ENCODE measurements around the gene SSR1.
A peak's percentile ranks its signal among the peaks of the same experiment; 100 is the strongest.
"Not testable (repeated sequence)": the region's sequence is repeated elsewhere in the genome, so short reads cannot be mapped to it uniquely, and the experiment has no call there.

SSR1 gene

DNA sequence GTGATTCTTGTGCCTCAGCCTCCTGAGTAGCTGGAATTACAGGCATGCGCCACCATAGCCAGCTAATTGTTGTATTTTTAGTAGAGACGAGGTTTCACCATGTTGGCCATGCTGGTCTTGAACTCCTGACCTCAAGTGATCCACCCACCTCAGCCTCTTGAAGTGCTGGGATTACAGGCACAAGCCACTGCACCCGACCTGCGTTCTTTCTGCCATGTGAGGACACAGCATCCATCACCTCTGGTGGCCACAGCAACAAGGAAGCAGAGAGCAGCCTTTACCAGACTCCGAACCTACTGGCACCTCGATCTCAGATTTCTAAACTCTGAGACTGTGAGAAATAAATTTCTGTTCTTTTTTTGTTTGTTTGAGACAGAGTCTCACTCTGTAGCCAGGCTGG is 8.9 kb upstream of the SSR1 start:
- intact Hi-C loops (cut with DNase I); DNase-seq: not testable (repeated sequence)

GRCh38 chr6:7319406-7319805 is 6.4 kb upstream of the SSR1 start:
- intact Hi-C loops (cut with DNase I); DNase-seq: not testable (repeated sequence)

- no peak for DNase-seq
- intact Hi-C loops (cut with DNase I): no loop called here
Measured at GRCh38 chr6:7317538-7317937, 4.5 kb upstream of the SSR1 start.

DNA sequence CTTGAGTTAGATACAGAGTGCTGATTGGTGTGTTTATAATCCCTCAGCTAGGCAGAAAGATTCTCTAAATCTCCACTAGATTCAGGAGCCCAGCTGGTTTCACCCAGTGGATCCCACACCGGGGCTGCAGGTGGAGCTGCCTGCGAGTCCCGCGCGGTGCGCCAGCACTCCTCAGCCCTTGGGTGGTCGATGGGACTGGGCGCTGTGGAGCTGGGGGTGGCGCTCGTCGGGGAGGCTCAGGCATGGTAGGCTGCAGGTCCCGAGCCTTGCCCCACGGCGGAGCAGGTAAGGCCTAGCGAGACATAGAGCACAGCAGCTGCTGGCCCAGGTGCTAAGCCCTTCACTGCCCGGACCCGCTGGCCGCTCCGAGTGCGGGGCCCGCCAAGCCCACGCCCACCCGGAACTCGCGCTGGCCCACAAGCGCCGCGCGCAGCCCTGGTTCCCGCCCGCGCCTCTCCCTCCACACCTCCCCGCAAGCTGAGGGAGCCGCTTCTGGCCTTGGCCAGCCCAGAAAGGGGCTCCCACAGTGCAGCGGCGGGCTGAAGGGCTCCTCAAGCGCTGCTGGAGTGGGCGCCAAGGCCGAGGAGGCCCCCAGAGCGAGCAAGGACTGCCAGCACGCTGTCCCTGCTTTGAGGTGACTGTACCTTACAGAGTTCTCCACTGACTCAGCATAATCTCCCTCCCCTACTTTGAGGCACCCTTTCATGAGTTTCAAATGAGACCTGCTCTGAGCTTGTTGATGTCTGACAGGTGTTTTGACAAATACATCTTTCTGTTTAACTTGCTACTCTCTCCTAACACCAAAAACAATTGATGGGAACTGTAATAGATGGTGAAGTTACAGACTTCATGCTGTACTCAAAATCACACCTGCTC is 3.9 kb upstream of the SSR1 start:
- intact Hi-C loops (cut with DNase I): no loop called here
- no peak for DNase-seq

- intact Hi-C loops (cut with DNase I): no loop called here
Measured at GRCh38 chr6:7315948-7316365, 3.0 kb upstream of the SSR1 start.

DNA sequence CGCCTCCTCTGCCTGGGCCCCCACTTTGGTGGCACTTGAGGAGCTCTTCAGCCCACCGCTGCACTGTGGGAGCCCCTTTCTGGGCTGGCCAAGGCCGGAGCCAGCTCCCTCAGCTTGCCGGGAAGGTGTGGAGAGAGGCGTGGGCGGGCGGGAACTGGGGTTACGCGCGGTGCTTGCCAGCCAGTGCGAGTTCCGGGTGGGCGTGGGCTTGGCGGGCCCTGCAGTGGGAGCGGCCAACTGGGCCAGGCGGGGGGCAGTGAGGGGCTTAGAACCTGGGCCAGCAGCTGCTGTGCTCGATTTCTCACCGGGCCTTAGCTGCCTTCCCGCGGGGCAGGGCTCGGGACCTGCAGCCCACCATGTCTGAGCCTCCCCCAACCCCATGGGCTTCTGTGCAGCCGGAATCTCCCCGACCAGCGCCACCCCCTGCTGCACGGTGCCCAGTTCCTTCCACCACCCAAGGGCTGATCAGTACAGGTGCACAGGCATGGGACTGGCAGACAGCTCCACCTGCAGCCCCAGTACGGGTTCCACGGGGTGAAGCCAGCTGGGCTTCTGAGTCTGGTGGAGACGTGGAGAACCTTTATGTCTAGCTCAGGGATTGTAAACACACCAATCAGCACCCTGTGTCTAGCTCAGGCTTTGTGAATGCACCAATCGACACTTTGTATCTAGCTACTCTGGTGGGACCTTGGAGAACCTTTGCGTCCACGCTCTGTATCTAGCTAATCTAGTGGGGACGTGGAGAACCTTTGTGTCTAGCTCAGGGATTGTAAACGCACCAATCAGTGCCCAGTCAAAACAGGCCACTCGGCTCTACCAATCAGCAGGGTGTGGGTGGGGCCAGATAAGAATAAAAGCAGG is 2.3 kb upstream of the SSR1 start:
- DNase-seq; intact Hi-C loops (cut with DNase I): not testable (repeated sequence)

More at GRCh38 chr6:7315948-7316365, 3.0 kb upstream of the SSR1 start:
- DNase-seq: no peak

DNA sequence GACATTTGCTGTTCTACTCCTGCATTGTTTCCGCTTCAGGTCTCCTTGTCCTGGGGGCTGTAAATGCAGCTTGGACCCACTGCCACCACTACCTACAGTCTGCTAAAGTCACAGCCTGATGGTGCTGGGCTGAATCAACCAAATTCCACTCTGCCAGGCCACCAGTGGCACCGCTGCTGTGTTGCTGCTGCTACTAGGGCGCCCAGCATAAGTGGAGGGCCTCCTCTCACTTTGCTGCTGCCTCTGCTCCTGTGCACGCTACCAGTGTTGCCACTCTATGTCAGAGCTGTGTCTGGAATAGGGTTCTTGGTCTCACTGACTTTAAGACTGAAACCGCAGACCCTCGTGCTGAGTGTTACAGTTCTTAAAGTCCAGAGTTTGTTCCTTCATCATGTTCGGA is 1.4 kb upstream of the SSR1 start:
- intact Hi-C loops (cut with DNase I): no loop called here
- no peak for DNase-seq

DNA sequence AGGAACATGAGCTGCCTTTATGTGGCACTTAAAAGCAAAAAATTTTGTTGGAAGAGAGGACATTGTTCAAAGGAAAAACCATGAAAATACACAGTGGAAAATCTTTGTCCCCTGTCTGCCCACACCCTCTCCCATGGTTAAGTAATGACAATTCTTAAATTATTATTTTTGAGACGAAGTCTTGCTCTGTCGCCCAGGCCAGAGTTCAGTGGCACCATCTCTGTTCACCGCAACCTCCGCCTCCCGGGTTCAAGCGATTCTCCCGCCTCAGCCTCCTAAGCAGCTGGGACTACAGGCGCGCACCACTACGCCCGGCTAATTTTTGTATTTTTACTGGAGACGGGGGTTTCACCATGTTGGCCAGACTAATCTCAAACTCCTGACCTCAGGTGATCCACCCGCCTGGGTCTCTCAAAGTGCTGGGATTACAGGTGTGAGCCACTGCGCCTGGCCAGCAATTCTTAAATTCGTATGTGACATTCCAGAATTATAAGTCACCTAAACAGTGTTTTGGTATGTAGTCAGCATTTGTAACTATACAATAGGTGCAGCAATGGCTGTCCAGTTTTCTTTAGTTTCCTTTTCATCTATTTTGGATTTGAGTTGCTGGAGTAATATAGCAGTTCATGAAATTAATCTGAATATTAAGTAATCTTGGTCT is 636 bp upstream of the SSR1 start:
- intact Hi-C loops (cut with DNase I): loop anchor here (1.0 kb wide), 1 partner anchor 76 kb away; the partner anchor contains the start of genes CAGE1 and RIOK1

DNA sequence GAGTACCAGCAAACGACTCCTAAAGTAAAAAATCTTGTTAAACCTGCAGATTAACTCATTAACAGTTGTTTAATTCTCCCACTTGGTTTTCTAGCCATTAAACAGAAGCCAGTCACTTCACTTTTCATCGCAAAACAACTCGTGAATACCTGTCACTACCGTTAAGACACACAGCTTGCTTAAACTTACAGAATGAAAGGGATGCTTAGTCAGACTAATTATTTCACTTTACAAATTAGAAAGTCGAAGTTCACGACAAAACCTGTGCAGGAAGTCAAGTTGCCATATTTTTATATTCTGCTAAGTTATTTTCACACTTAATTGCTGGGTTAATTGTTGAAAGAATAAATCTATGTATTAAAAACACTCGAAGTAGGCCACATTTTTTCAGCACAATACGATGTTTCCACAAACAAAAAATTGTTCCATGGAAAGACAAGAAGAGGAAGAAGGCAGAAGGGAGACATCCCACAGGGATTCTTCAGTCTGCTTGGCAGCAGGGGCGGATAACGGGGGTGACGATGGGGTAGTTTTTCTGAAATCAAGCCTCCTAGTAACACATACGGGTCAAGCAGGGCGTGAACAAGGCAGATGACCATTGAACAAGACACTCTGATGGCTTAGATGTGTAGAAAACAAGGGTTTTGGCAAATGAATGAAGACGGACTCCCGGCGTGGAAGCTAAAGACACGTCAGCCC is 933 bp downstream of the SSR1 start:
- intact Hi-C loops (cut with DNase I): no loop called here
- DNase-seq: peak in 1 of 10 donors; percentile 32

More for the DNA sequence above, 636 bp upstream of the SSR1 start:
- peak in 2 of 10 donors; percentile 18 to 73 for DNase-seq

DNA sequence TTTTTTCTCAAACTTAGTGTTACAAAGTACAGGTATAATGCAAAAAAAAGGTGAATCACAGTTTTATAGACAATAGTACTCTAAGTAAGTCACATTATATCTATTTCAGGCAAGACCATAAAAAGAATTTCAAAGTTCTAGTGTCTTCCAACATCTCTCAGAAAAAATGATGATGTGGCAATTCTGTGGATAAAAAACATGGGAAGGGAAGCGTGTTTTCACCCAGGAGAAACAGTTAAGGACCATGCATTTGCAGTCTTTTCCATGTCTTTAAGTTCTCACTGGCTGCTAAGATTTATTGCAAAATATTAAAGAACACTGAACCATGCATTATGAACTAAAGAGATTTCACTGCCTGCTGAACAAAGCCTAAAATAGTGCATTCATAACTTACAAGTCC is 1.8 kb downstream of the SSR1 start:
- DNase-seq: no peak
- intact Hi-C loops (cut with DNase I): no loop called here

GRCh38 chr6:7309050-7309449 is 3.9 kb downstream of the SSR1 start:
- intact Hi-C loops (cut with DNase I): loop anchor here (10.0 kb wide), 1 partner anchor 286 kb away; the partner anchor contains the start of gene SNRNP48
- no peak for DNase-seq

- DNase-seq: no peak
- intact Hi-C loops (cut with DNase I): loop anchor here (10.0 kb wide), 1 partner anchor 287 kb away; the partner anchor contains the start of gene SNRNP48
Measured at GRCh38 chr6:7307533-7307932, 5.5 kb downstream of the SSR1 start.

GRCh38 chr6:7304821-7305220 is 8.2 kb downstream of the SSR1 start:
- intact Hi-C loops (cut with DNase I): loop anchor here (10.0 kb wide), 1 partner anchor 290 kb away; the partner anchor contains the start of gene SNRNP48

GRCh38 chr6:7301702-7302101 is 11.3 kb downstream of the SSR1 start:
- intact Hi-C loops (cut with DNase I): loop anchor here (10.0 kb wide), 1 partner anchor 293 kb away; the partner anchor contains the start of gene SNRNP48
- no peak for DNase-seq

More at GRCh38 chr6:7304821-7305220, 8.2 kb downstream of the SSR1 start:
- DNase-seq: no peak

DNA sequence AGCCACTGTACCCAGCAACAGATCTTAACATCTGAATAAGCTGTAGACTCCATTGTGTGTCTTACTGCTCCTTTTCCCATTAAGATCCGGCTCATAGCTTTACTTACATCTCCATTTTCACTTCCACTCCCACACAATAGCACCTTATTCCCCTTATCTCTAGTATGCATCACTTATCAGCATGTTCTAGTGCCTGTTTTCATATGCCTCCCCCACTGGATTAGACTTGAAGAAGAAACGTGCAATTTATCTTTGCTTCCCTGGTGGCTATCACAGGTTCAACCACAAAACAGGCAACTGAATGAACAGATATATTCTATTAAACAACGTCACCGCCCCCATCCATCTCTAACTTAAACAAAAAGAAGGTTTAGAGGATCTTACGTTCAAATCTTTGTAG is 12.1 kb downstream of the SSR1 start:
- intact Hi-C loops (cut with DNase I): loop anchor here (10.0 kb wide), 1 partner anchor 294 kb away; the partner anchor contains the start of gene SNRNP48
- no peak for DNase-seq

- intact Hi-C loops (cut with DNase I): no loop called here
- no peak for DNase-seq
Measured at GRCh38 chr6:7298113-7298512, 14.9 kb downstream of the SSR1 start.

DNA sequence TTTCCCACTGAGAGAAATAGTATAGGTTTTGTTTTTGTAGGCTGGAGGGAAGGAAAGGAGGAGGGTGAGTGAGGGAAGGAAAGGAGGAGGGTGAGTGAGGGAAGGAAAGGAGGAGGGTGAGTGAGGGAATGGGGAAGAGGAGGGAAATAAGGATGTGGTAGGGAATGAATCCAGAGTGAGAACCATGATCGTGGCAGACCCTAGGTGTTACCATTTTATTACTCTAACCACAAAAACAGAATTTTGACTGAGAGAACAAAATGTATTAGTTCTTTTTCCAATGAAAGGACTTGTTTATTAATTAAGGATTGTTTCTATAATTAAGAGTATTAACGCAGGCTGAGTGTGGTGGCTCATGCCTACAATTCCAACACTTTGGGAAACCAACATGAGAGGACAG is 16.4 kb downstream of the SSR1 start:
- intact Hi-C loops (cut with DNase I): no loop called here

GRCh38 chr6:7295916-7296315 is 17.1 kb downstream of the SSR1 start:
- no peak for DNase-seq
- intact Hi-C loops (cut with DNase I): no loop called here

More for the DNA sequence above, 16.4 kb downstream of the SSR1 start:
- DNase-seq: no peak

DNA sequence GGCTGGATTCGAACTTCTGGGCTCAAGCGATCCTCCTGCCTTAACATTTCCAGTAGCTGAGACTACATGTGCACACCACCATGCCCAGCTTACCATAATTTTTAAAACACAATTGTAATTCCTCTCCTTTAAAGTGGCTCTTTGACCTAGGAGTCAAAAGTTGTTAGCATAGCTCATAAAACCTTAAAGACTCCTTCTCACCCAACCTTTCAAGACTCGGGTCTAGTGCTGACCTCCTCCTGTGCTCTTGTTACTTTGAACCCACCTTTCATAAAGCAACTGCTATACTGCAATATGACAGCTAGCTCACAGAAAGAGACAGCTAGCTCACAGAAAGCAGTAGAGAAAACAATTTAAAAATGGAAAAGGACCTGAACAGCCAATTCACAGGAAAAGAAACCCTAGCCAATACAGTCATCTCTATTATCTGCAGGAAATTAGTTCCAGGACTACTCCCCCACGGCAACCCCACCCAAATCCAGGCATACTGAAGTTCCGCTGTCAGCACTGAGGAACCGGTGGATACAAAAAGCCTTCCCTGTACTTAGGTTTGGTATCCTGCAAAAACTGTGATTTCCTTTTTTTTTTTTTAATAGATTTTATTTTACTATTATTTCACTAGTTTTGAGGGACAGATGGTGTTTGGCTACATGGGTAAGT is 20.3 kb downstream of the SSR1 start:
- DNase-seq: no peak
- intact Hi-C loops (cut with DNase I): no loop called here

Data from posterior cingulate gyrus (tissue), 11 donors.